Ishikawa (cell line): ENCODE measurements around the gene PDE8A.
A peak's percentile ranks its signal among the peaks of the same experiment; 100 is the strongest.

ENCODE experiments used
- CEBPB ChIP-seq: IDR thresholded peaks from 2 replicates; pipeline ENCODE4 v1.6.1; 2012
- CREB1 ChIP-seq: IDR thresholded peaks from 2 replicates; pipeline ENCODE4 v1.6.1; 2012; ENCODE audit warnings: low read depth
- EGR1 ChIP-seq: IDR thresholded peaks from 2 replicates; pipeline ENCODE4 v1.6.1; 2012
- EP300 ChIP-seq: IDR thresholded peaks from 2 replicates; pipeline ENCODE4 v1.6.1; 2012; ENCODE audit warnings: borderline replicate concordance
- FOXM1 ChIP-seq: IDR thresholded peaks from 2 replicates; pipeline ENCODE4 v1.6.1; 2012; ENCODE audit warnings: low read depth, borderline replicate concordance
- MAX ChIP-seq: IDR thresholded peaks from 2 replicates; pipeline ENCODE4 v1.6.1; 2012
- NFIC ChIP-seq: IDR thresholded peaks from 2 replicates; pipeline ENCODE4 v1.6.1; 2012
- RAD21 ChIP-seq: IDR thresholded peaks from 2 replicates; pipeline ENCODE4 v1.6.1; 2012; ENCODE audit warnings: low read depth
- REST ChIP-seq: IDR thresholded peaks from 2 replicates; pipeline ENCODE4 v1.6.1; 2012; ENCODE audit warnings: low read depth, mild to moderate bottlenecking
- TAF1 ChIP-seq: IDR thresholded peaks from 2 replicates; pipeline ENCODE4 v1.6.1; 2012; ENCODE audit warnings: low read depth, mild to moderate bottlenecking
- TCF12 ChIP-seq: IDR thresholded peaks from 2 replicates; pipeline ENCODE4 v1.6.1; 2012; ENCODE audit warnings: low read depth
- TEAD4 ChIP-seq: IDR thresholded peaks from 2 replicates; pipeline ENCODE4 v1.6.1; 2012
- YY1 ChIP-seq: IDR thresholded peaks from 2 replicates; pipeline ENCODE4 v1.6.1; 2012; ENCODE audit warnings: low read depth
- ZBTB7A ChIP-seq: IDR thresholded peaks from 2 replicates; pipeline ENCODE4 v1.6.1; 2012; ENCODE audit warnings: low read depth
- TF ChIP-seq, protein P1 (sequence below): IDR thresholded peaks from 2 replicates; pipeline ENCODE4 v1.6.1; 2012

PDE8A gene

GRCh38 chr15:85162237-85162636 is 180.6 kb downstream of the PDE8A start:
- TF ChIP-seq TEAD4 (no peak), ZBTB7A (no peak), FOXM1 (no peak)
- TF ChIP-seq, protein P1, sequence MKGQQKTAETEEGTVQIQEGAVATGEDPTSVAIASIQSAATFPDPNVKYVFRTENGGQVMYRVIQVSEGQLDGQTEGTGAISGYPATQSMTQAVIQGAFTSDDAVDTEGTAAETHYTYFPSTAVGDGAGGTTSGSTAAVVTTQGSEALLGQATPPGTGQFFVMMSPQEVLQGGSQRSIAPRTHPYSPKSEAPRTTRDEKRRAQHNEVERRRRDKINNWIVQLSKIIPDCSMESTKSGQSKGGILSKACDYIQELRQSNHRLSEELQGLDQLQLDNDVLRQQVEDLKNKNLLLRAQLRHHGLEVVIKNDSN = no peak

GRCh38 chr15:85164841-85165466 is 183.3 kb downstream of the PDE8A start:
- TF ChIP-seq TCF12 = no peak
- no peak for TF ChIP-seq FOXM1
- TF ChIP-seq ZBTB7A = no peak
- no peak for TF ChIP-seq EGR1
- no peak for TF ChIP-seq MAX
- TF ChIP-seq TEAD4 = no peak

GRCh38 chr15:85167568-85167967 is 185.9 kb downstream of the PDE8A start:
- no peak for TF ChIP-seq TAF1
- no peak for TF ChIP-seq CEBPB
- no peak for TF ChIP-seq TEAD4
- TF ChIP-seq REST = no peak
- no peak for TF ChIP-seq YY1
- TF ChIP-seq NFIC = no peak
- TF ChIP-seq RAD21 = no peak
- no peak for TF ChIP-seq FOXM1
- no peak for TF ChIP-seq TCF12
- no peak for TF ChIP-seq MAX
- no peak for TF ChIP-seq ZBTB7A

- peak; percentile 57 for TF ChIP-seq RAD21
- TF ChIP-seq TAF1 = no peak
Measured at GRCh38 chr15:85168642-85169173, 187.1 kb downstream of the PDE8A start.

- no peak for TF ChIP-seq FOXM1
- TF ChIP-seq, protein P1 = 0 out of 2 replicates have a peak, but pooled peaks have one; percentile 13
Measured at GRCh38 chr15:85171736-85172135, 190.1 kb downstream of the PDE8A start.

- TF ChIP-seq, protein P1 = no peak
- TF ChIP-seq EP300 (no peak), MAX (no peak), TCF12 (no peak), CREB1 (no peak)
Measured at GRCh38 chr15:85172846-85173490, 191.3 kb downstream of the PDE8A start.

DNA sequence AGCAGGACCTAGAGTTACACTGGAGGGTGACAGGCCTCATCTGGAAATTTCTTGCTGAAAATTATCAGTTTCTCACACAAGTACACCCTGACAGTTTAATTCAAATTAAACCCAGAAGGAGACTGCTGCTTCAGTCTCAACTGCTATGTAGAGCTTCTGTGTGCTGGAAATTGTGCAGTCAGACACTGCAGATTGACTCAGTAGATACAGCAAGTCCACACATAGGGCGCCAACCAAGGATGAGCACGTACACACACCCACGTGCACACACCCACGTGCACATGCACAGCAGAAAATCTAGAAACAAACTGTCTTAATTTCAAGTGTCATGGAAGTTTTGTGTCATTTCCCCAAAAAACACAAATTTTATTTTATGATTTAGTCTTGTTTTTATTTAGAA is 192.9 kb downstream of the PDE8A start:
- TF ChIP-seq ZBTB7A = no peak
- TF ChIP-seq RAD21 = no peak

- TF ChIP-seq MAX (peak; percentile 68), NFIC (peak; percentile 82), TEAD4 (peak; percentile 54)
Measured at GRCh38 chr15:85177042-85177515, 195.4 kb downstream of the PDE8A start.
